AG04449 (cell line): ENCODE data around the gene MED12.

Source experiments
- CTCF ChIA-PET: fragments of 350-600 bp; formaldehyde crosslinking; extraction: SDS; loops from one replicate; lab custom pipeline; 2021; ENCODE audit warnings: antibody characterized with exemption; lab: Yijun Ruan, JAX
- POLR2A ChIA-PET: fragments of 400-600, 350-600 bp; formaldehyde crosslinking; extraction: SDS; loops from one replicate; lab custom pipeline; 2020; ENCODE audit warnings: antibody characterized with exemption, inconsistent platforms; lab: Yijun Ruan, JAX
- DNase-seq: peaks from one replicate; pipeline ENCODE4 v3.0.0-alpha.2; 2010; ENCODE audit warnings: low read depth, low spot score
- H3K4me3 ChIP-seq: 2 replicates; pipeline ENCODE4 v1.5.1; 2011; ENCODE audit warnings: low read depth, mild to moderate bottlenecking, control low read depth, low read length
- TF ChIP-seq, protein P1 (sequence below): IDR thresholded peaks from one replicate; pipeline ENCODE4 v1.5.1; 2011; ENCODE audit warnings: mild to moderate bottlenecking, moderate library complexity, low read length, control low read depth, inconsistent platforms; ENCODE audit not compliant: insufficient read depth; ENCODE audit errors: missing control alignments

The MED12 gene

DNA sequence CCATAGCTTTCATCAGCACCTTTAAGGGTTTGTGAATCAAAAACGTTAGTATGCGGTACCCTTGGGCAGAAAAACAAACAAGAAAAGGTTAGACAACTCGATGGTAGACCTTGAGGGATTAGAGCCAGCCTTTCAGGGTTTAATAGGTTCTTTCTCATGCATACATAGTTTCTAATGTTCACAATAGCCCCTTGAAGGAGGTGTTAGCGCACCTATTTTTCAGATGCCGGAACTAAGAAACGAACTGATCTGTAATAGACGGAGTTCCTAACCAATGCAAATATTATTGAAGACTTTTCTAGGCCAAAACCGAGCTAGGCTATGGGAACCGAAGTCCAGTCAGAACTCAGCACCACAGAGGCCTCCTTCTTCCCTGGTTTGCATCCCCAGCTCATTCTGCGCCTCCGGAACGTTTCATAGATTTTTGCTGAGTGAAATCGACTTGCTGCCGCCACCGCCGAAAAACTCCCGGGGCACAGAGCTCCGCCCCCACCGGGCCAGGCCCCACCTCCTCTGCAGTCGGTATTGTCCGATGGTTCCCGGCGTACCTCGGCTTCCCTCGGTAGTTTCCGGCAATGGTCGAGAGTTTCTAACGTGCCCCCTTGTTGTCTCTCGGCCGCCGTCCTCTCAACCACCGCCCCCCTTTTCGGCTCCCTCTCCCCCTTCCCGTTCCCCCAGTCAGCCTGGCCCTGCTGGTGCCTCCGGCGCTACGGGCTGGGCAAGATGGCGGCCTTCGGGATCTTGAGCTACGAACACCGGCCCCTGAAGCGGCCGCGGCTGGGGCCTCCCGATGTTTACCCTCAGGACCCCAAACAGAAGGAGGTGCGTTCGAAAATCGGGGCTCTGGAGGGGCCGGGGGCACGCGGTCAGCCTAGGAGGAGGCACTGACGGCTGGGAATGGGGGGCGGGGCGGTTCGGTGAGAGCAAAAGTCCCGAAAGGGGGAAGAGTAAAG, at the start of gene MED12:
MED12 (plus strand) TSS at position 565 of the 953 bp plus-strand sequence; CDS start at position 724, 159 bp downstream.
- DNase-seq: no peak
- TF ChIP-seq, protein P1, sequence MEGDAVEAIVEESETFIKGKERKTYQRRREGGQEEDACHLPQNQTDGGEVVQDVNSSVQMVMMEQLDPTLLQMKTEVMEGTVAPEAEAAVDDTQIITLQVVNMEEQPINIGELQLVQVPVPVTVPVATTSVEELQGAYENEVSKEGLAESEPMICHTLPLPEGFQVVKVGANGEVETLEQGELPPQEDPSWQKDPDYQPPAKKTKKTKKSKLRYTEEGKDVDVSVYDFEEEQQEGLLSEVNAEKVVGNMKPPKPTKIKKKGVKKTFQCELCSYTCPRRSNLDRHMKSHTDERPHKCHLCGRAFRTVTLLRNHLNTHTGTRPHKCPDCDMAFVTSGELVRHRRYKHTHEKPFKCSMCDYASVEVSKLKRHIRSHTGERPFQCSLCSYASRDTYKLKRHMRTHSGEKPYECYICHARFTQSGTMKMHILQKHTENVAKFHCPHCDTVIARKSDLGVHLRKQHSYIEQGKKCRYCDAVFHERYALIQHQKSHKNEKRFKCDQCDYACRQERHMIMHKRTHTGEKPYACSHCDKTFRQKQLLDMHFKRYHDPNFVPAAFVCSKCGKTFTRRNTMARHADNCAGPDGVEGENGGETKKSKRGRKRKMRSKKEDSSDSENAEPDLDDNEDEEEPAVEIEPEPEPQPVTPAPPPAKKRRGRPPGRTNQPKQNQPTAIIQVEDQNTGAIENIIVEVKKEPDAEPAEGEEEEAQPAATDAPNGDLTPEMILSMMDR: no peak
- peak within 1 kb of the TSS; percentile 62 for H3K4me3 ChIP-seq
- ChIA-PET POLR2A (interaction anchor here (1.1 to 1.6 kb wide), 3 partner anchors 9 to 51 kb away, joined by 3 to 5 read pairs (median 5); partner anchors contain the start of gene SNX12), CTCF (interaction anchor here (1.0 to 4.7 kb wide), 5 partner anchors 11 to 60 kb away, joined by 3 to 28 read pairs (median 4); no protein-coding TSS in a partner anchor)

DNA sequence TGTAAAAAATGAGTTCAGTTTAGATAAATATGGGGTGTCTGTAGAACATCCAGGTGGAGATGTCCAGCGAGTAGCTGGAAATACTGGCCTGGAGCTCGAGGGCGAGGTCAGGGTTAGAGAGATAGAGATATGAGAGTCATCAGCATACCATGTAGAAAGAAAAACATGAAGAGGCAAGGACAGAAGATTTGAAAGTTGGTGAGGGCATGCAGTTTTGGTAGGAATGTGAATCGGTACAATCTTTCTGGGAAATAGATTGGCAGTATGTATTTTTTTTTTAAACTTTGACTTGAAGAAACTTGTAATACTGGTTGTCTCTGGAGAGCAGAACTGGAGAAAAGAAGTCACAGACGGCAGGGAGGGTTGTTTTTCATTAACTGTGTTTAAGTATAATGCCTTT, 47.9 kb upstream of the MED12 start:
- DNase-seq: no peak
- no peak overlapping the region for H3K4me3 ChIP-seq
- POLR2A ChIA-PET: no interaction called here
- TF ChIP-seq, protein P1: no peak
- CTCF ChIA-PET: no interaction called here

DNA sequence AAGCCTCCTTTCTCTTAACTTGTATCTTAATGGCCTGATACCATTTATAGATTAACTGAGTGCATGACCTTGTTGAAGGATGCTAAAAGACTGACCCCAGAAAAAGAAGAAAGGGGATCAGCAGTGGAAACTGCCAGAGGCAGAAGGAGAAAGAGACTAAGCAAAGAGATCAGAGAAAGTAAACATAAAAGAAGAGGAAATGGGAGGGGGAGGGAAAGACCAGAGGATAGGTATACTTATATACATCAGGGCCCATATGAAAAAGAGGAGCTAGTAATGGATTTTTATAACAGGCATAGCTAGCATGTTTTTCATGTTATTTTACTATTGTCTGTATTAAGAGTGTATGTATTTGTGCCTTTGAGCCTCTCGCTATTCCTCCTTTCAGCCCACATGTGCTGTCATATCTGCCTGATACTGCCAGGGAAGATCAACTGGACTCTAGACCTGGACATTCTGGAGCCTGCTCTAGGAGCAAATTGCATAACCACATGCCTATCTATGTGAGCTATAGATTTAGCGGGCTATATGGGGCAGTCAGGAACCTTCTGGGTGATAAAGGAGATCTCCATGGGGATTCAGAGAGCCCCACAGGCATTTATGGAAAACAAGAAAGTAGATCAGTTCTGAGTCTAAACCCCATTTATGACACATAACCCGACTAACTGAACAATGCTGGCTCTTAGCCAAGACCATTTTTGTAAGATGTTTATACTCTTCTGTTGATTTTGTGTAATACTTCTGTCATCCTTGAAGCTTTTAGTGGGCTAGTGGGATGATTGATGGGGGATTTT, 36.9 kb upstream of the MED12 start:
- TF ChIP-seq, protein P1: no peak
- no peak for DNase-seq
- ChIA-PET CTCF (no interaction called here), POLR2A (interaction anchor here (0.6 kb wide), 1 partner anchor 104 kb away, joined by 3 read pairs; no protein-coding TSS in a partner anchor)
- no peak overlapping the region for H3K4me3 ChIP-seq

DNA sequence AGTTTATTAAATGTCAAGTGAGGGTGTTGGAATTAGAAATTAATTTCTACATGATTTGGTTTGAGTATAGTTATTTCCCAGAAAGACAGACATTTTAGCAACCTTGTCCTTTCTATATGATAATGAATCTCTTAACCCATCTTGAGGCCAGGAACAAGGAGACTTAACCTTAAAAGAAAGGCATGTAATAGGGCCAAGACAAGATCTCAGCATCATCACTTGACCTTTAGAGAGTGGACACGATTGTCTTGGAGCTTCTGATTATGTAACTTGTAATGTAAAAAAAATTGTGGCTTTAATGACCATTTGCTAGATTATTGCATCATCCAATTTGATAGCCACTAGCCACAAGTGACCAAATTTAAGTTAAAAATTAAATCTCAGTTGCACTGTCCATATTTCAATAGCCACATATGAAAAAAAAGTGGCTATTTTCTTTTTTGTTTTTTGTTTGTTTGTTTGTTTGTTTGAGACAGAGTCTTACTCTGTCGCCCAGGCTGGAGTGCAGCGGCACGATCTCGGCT, 36.2 kb upstream of the MED12 start:
- POLR2A ChIA-PET: no interaction called here
- no peak overlapping the region for H3K4me3 ChIP-seq
- CTCF ChIA-PET: no interaction called here
- TF ChIP-seq, protein P1: no peak
- no peak for DNase-seq

DNA sequence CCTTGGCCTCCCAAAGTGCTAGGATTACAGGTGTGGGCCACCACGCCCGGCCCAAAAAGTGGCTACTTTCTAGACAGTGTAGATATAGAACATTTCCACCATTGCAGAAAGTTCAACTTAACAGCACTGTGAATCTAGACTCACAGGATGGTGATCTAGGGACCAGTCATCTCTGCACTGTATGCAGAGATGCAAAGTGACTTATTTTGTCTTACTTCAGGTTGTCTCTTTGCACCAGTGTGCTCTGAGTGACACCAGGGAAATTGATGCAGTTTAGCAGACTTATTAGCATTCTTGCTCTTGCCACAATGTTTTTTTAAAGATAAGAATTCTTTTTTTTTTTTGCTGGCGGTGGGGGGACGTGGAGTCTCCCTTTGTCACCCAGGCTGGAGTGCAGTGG, 35.6 kb upstream of the MED12 start:
- no peak overlapping the region for H3K4me3 ChIP-seq
- no peak for DNase-seq
- POLR2A ChIA-PET: no interaction called here
- CTCF ChIA-PET: no interaction called here
- TF ChIP-seq, protein P1: no peak
